Mesenchymal stem cell (in vitro differentiated cells and primary cell): Measurements from ENCODE around the gene EMILIN3. TPM values are rescaled to one million over a fixed set of nuclear protein-coding genes. Genes with fewer than 3 reads are reported as not detected.

ENCODE experiments used
- DNase-seq: peaks from one replicate; pipeline ENCODE4 v3.0.0-alpha.2; 2013
- H2AFZ ChIP-seq: one replicate; pipeline ENCODE4 v1.6.1; 2013; ENCODE audit warnings: low read depth, mild to moderate bottlenecking, control low read depth, inconsistent platforms, low read length, moderate library complexity
- H2AK5ac ChIP-seq: 2 replicates; pipeline ENCODE4 v1.6.1; 2013; ENCODE audit warnings: low read length, moderate library complexity, mild to moderate bottlenecking, inconsistent platforms; ENCODE audit not compliant: severe bottlenecking
- H2BK120ac ChIP-seq: one replicate; pipeline ENCODE4 v1.6.1; 2013; ENCODE audit warnings: low read depth, mild to moderate bottlenecking, inconsistent platforms, low read length, moderate library complexity
- H2BK12ac ChIP-seq, 2 experiments: one replicate each; pipeline ENCODE4 v1.6.1; 2013; ENCODE audit warnings: inconsistent platforms in 2 of 2, low read length in 2 of 2, mild to moderate bottlenecking in 2 of 2, moderate library complexity in 2 of 2, control low read depth in 1 of 2
- H2BK15ac ChIP-seq: one replicate; pipeline ENCODE4 v1.6.1; 2013; ENCODE audit warnings: mild to moderate bottlenecking, low read depth, inconsistent platforms; ENCODE audit not compliant: poor library complexity, severe bottlenecking
- H2BK5ac ChIP-seq: 2 replicates; pipeline ENCODE4 v1.6.1; 2013; ENCODE audit warnings: low read depth, mild to moderate bottlenecking, low read length, control low read depth, inconsistent platforms; ENCODE audit not compliant: poor library complexity, severe bottlenecking
- H3K14ac ChIP-seq, 2 experiments: one replicate each; pipeline ENCODE4 v1.6.1; 2013; ENCODE audit warnings: inconsistent platforms in 2 of 2, low read length in 2 of 2, control low read depth in 1 of 2, mild to moderate bottlenecking in 1 of 2, moderate library complexity in 1 of 2
- H3K18ac ChIP-seq, 2 experiments: one replicate each; pipeline ENCODE4 v1.6.1; 2013; ENCODE audit warnings: inconsistent platforms in 2 of 2, low read length in 2 of 2, control low read depth in 1 of 2, low read depth in 1 of 2, mild to moderate bottlenecking in 1 of 2
- H3K23ac ChIP-seq, 2 experiments: one replicate each; pipeline ENCODE4 v1.6.1; 2013; ENCODE audit warnings: inconsistent platforms in 2 of 2, low read length in 2 of 2, mild to moderate bottlenecking in 2 of 2, moderate library complexity in 2 of 2, control low read depth in 1 of 2
- H3K27ac ChIP-seq: 2 replicates; pipeline ENCODE4 v1.5.1; 2013; ENCODE audit warnings: mild to moderate bottlenecking, moderate library complexity, low read length, control low read depth, inconsistent platforms; ENCODE audit not compliant: poor library complexity, severe bottlenecking
- H3K27me3 ChIP-seq, 2 experiments: 2 replicates each; pipeline versions ENCODE4 v1.6.1 to v1.7.0; 2013; ENCODE audit warnings: low read length in 2 of 2, mild to moderate bottlenecking in 2 of 2, moderate library complexity in 2 of 2, control low read depth in 1 of 2, inconsistent platforms in 1 of 2; ENCODE audit not compliant: control insufficient read depth in 1 of 2, insufficient read depth in 1 of 2
- H3K36me3 ChIP-seq, 2 experiments: 2 replicates each; pipeline versions ENCODE4 v1.6.1 to v1.7.0; 2013; ENCODE audit warnings: low read length in 2 of 2, control low read depth in 1 of 2, inconsistent platforms in 1 of 2, low read depth in 1 of 2, mild to moderate bottlenecking in 1 of 2; ENCODE audit not compliant: insufficient read depth in 2 of 2, control insufficient read depth in 1 of 2
- H3K4ac ChIP-seq, 2 experiments: one replicate each; pipeline ENCODE4 v1.6.1; 2013; ENCODE audit warnings: inconsistent platforms in 2 of 2, low read length in 2 of 2, mild to moderate bottlenecking in 2 of 2, moderate library complexity in 2 of 2, control low read depth in 1 of 2, low read depth in 1 of 2
- H3K4me1 ChIP-seq: 2 replicates; pipeline ENCODE4 v1.6.1; 2013; ENCODE audit warnings: low read depth, low read length, control low read depth; ENCODE audit not compliant: control insufficient read depth, insufficient read depth
- H3K4me2 ChIP-seq: 2 replicates; pipeline ENCODE4 v1.6.1; 2013; ENCODE audit warnings: low read length, mild to moderate bottlenecking, inconsistent platforms; ENCODE audit not compliant: poor library complexity, severe bottlenecking
- H3K4me3 ChIP-seq, 2 experiments: 2 replicates each; pipeline versions ENCODE4 v1.5.1 to v1.7.0; 2013; ENCODE audit warnings: low read length in 2 of 2, mild to moderate bottlenecking in 2 of 2, control low read depth in 1 of 2, low read depth in 1 of 2; ENCODE audit not compliant: insufficient read depth in 1 of 2
- H3K79me1 ChIP-seq: replicated peaks from 2 replicates; pipeline ENCODE4 v1.6.1; 2013; ENCODE audit warnings: mild to moderate bottlenecking, control low read depth, low read length, inconsistent platforms; ENCODE audit not compliant: poor library complexity, severe bottlenecking
- H3K9ac ChIP-seq: 2 replicates; pipeline ENCODE4 v1.7.0; 2013; ENCODE audit warnings: mild to moderate bottlenecking, low read length, moderate library complexity
- H3K9me3 ChIP-seq: 2 replicates; pipeline ENCODE4 v1.7.0; 2013; ENCODE audit warnings: mild to moderate bottlenecking, low read length; ENCODE audit not compliant: control insufficient read depth
- H4K8ac ChIP-seq: one replicate; pipeline ENCODE4 v1.6.1; 2013; ENCODE audit warnings: inconsistent platforms, mild to moderate bottlenecking, low read length, moderate library complexity
- H4K91ac ChIP-seq: one replicate; pipeline ENCODE4 v1.6.1; 2013; ENCODE audit warnings: mild to moderate bottlenecking, low read length, inconsistent platforms
- WGBS: methylation state at CpG from one replicate; pipeline ENCODE4 v1.1.7; 2013; ENCODE audit warnings: mixed read lengths; 5-methylcytosine and 5-hydroxymethylcytosine counted together
- polyA plus RNA-seq, 2 experiments: library from polyadenylated mRNA; stranded (reverse); fragments of 200-250 nt; gene quantifications; one replicate each; pipeline ENCODE4 v1.2.3, GENCODE V29; 2013

EMILIN3 gene
- polyA plus RNA-seq (2013, experiment 1 of 2) = 0.08 TPM
- polyA plus RNA-seq (2013, experiment 2 of 2) = 0.11 TPM

GRCh38 chr20:41366546-41367392 lies at the start of gene EMILIN3:
TSS of gene EMILIN3 (minus strand) at chr20:41366818. CDS start at chr20:41366634, 184 bp downstream.
- no peak within 1 kb of the TSS for H2AFZ ChIP-seq
- no peaks in the 10 kb centered on the region for H3K36me3 ChIP-seq
- no peak within 1 kb of the TSS for H4K91ac ChIP-seq
- no peak for DNase-seq
- peak within 1 kb of the TSS in 1 of 2 experiments; percentile 29 for H3K4me3 ChIP-seq
- no peak within 1 kb of the TSS for H3K14ac ChIP-seq
- peaks cover 49 to 66% of the 10 kb centered on the region in 2 experiments for H3K27me3 ChIP-seq
- H3K23ac ChIP-seq = no peak within 1 kb of the TSS
- H2BK5ac ChIP-seq = no peak within 1 kb of the TSS
- H2BK12ac ChIP-seq = no peak within 1 kb of the TSS
- H3K9me3 ChIP-seq = no peaks in the 10 kb centered on the region
- no peak within 1 kb of the TSS for H3K9ac ChIP-seq
- peaks cover 12% of the 10 kb centered on the region for H3K4me1 ChIP-seq
- H3K79me1 ChIP-seq = no peaks in the 10 kb centered on the region
- 6% methylated on average over 70 of the region's 93 CpGs for WGBS
- no peak within 1 kb of the TSS for H3K4ac ChIP-seq
- H3K4me2 ChIP-seq = peak within 1 kb of the TSS; percentile 67
- H3K27ac ChIP-seq = no peak within 1 kb of the TSS
- no peak within 1 kb of the TSS for H2AK5ac ChIP-seq
- no peak within 1 kb of the TSS for H2BK120ac ChIP-seq
- no peak within 1 kb of the TSS for H4K8ac ChIP-seq
- no peak within 1 kb of the TSS for H3K18ac ChIP-seq
- H2BK15ac ChIP-seq = no peak within 1 kb of the TSS

- Histone ChIP-seq H3K18ac (no peak overlapping the region), H3K23ac (no peak overlapping the region), H3K9me3 (no peaks in the 10 kb centered on the region), H3K27ac (no peak overlapping the region), H2BK15ac (no peak overlapping the region), H2BK5ac (no peak overlapping the region), H3K27me3 (no peaks in the 10 kb centered on the region), H4K8ac (no peak overlapping the region), H3K4me3 (no peak overlapping the region), H3K79me1 (peaks cover 7% of the 10 kb centered on the region), H3K14ac (no peak overlapping the region), H3K4me1 (peaks cover 2% of the 10 kb centered on the region), H3K9ac (no peak overlapping the region), H3K36me3 (peaks cover 54 to 95% of the 10 kb centered on the region in 2 experiments), H2AFZ (no peak overlapping the region), H4K91ac (no peak overlapping the region), H3K4ac (no peak overlapping the region), H2BK120ac (no peak overlapping the region), H3K4me2 (no peak overlapping the region), H2AK5ac (no peak overlapping the region), H2BK12ac (no peak overlapping the region)
- 97% methylated on average over 8 of the region's 8 CpGs for WGBS
- no peak for DNase-seq
Observed at GRCh38 chr20:41415191-41415590, 48.6 kb upstream of the EMILIN3 start.

GRCh38 chr20:41413169-41413568 lies 46.6 kb upstream of the EMILIN3 start:
- Histone ChIP-seq H3K18ac (no peak overlapping the region), H3K23ac (no peak overlapping the region), H2BK120ac (no peak overlapping the region), H3K4ac (no peak overlapping the region), H4K8ac (no peak overlapping the region), H2BK5ac (no peak overlapping the region), H3K27ac (no peak overlapping the region), H2BK15ac (no peak overlapping the region), H3K9me3 (no peaks in the 10 kb centered on the region), H3K9ac (no peak overlapping the region), H4K91ac (no peak overlapping the region), H3K4me2 (no peak overlapping the region), H3K27me3 (no peaks in the 10 kb centered on the region), H3K4me3 (no peak overlapping the region), H3K79me1 (peaks cover 5% of the 10 kb centered on the region), H2AFZ (no peak overlapping the region), H2AK5ac (no peak overlapping the region), H3K14ac (no peak overlapping the region), H3K4me1 (peaks cover 2% of the 10 kb centered on the region), H2BK12ac (no peak overlapping the region), H3K36me3 (peaks cover 65 to 98% of the 10 kb centered on the region in 2 experiments)
- 95% methylated on average over 3 of the region's 5 CpGs for WGBS
- DNase-seq = no peak

- H2BK5ac ChIP-seq = no peak overlapping the region
- H3K4me1 ChIP-seq = peaks cover 2% of the 10 kb centered on the region
- H3K36me3 ChIP-seq = peaks cover 66 to 98% of the 10 kb centered on the region in 2 experiments
- no peak overlapping the region for H4K8ac ChIP-seq
- H3K9me3 ChIP-seq = no peaks in the 10 kb centered on the region
- H4K91ac ChIP-seq = no peak overlapping the region
- no peak overlapping the region for H3K4ac ChIP-seq
- H3K4me2 ChIP-seq = no peak overlapping the region
- no peak overlapping the region for H2AFZ ChIP-seq
- no peak overlapping the region for H2AK5ac ChIP-seq
- peak overlapping the region; percentile 48 for H3K9ac ChIP-seq
- H3K14ac ChIP-seq = no peak overlapping the region
- 94% methylated on average over 9 of the region's 12 CpGs for WGBS
- no peak overlapping the region for H3K4me3 ChIP-seq
- H3K27ac ChIP-seq = no peak overlapping the region
- H3K79me1 ChIP-seq = peaks cover 7% of the 10 kb centered on the region
- no peak overlapping the region for H2BK12ac ChIP-seq
- H2BK120ac ChIP-seq = no peak overlapping the region
- H3K18ac ChIP-seq = no peak overlapping the region
- no peak overlapping the region for H3K23ac ChIP-seq
- H3K27me3 ChIP-seq = no peaks in the 10 kb centered on the region
- no peak overlapping the region for H2BK15ac ChIP-seq
- no peak for DNase-seq
Observed at GRCh38 chr20:41412324-41413120, 45.9 kb upstream of the EMILIN3 start.
